Measurements from ENCODE around the gene PLAAT2. TPM values are rescaled to one million over a fixed set of nuclear protein-coding genes. Genes with fewer than 3 reads are reported as not detected.
A peak's percentile ranks its signal among the peaks of the same experiment; 100 is the strongest.
"Not testable (repeated sequence)": the region's sequence is repeated elsewhere in the genome, so short reads cannot be mapped to it uniquely, and the experiment has no call there.

Gene PLAAT2
- total RNA-seq, 1 experiment from 2014 or later, result 0.52 TPM

GRCh38 chr11:63530021-63530420, 33.2 kb downstream of the PLAAT2 start:
- Histone ChIP-seq H3K9ac (ENCODE audit: extremely low read depth, insufficient read length, low read length) (peak overlapping the region; percentile 0), H3K27ac (ENCODE audit: insufficient read length, low read depth, low read length) (peak overlapping the region; percentile 88), H4K8ac (replicated peaks; ENCODE audit: insufficient read length, low read depth, low read length) (no peak overlapping the region), H3K79me1 (ENCODE audit: insufficient read depth, low read depth, low read length, poor library complexity, severe bottlenecking) (no peaks in the 10 kb centered on the region), H3K4ac (ENCODE audit: low read depth, low read length) (no peak overlapping the region; the same call in 1 of the 2 replicates), H4K91ac (ENCODE audit: insufficient read length, low read depth, low read length) (no peak overlapping the region), H2AFZ (ENCODE audit: low read length) (no peak overlapping the region), H3K4me2 (ENCODE audit: insufficient read depth, insufficient read length, low read length) (no peak overlapping the region), H2AK5ac (ENCODE audit: insufficient read length, low read length) (no peak overlapping the region), H3K79me2 (ENCODE audit: insufficient read depth, low read length) (no peaks in the 10 kb centered on the region), H2BK20ac (ENCODE audit: low read depth, low read length, poor library complexity, severe bottlenecking) (peak overlapping the region; percentile 97), H2BK15ac (ENCODE audit: low read depth, low read length) (no peak overlapping the region), H3K14ac (ENCODE audit: insufficient read depth, low read length) (peak overlapping the region; percentile 38; the same call in 1 of the 2 replicates), H3K56ac (ENCODE audit: insufficient read length, low read depth, low read length) (peak overlapping the region; percentile 47), H2BK120ac (ENCODE audit: low read depth, low read length, poor library complexity, severe bottlenecking) (peak overlapping the region; percentile 50), H4K5ac (ENCODE audit: insufficient read length, low read depth, low read length) (no peak overlapping the region), H3K23ac (ENCODE audit: insufficient read length, low read depth, low read length) (no peak overlapping the region), H3K18ac (ENCODE audit: insufficient read length, low read depth, low read length) (peak overlapping the region; percentile 8), H3T11ph (ENCODE audit: low read length) (no peak overlapping the region), H3K9me3 (ENCODE audit: control insufficient read depth, low read depth, low read length) (no peaks in the 10 kb centered on the region), H4K20me1 (ENCODE audit: control insufficient read depth, insufficient read depth, insufficient read length) (no peaks in the 10 kb centered on the region), H2BK12ac (ENCODE audit: insufficient read length, low read depth, low read length) (no peak overlapping the region), H2BK5ac (ENCODE audit: insufficient read length, low read length) (no peak overlapping the region), H3K23me2 (ENCODE audit: insufficient read length, low read depth, low read length, poor library complexity, severe bottlenecking) (no peaks in the 10 kb centered on the region), H3K4me1 (ENCODE audit: insufficient read depth, low read length) (peaks cover 15% of the 10 kb centered on the region; the same call in 1 of the 2 replicates), H3K27me3 (ENCODE audit: insufficient read depth, low read length) (no peaks in the 10 kb centered on the region)
- no peak for TF ChIP-seq CTCF (conservative IDR thresholded peaks at IDR 0.05)
- H3K9me3 Mint-ChIP-seq, result peaks cover 16 to 18% of the 10 kb centered on the region in 2 experiments
- H3K27me3 Mint-ChIP-seq (ENCODE audit: low read depth), result no peaks in the 10 kb centered on the region
- H3K4me3 Mint-ChIP-seq, result peak overlapping the region; percentile 19 to 50; a peak in 3 of 5 replicates
- no CpG with 5 or more reads among the region's 2 CpGs for WGBS (ENCODE audit: extremely low coverage, insufficient read length, low lambda C conversion rate)
- H3K4me1 Mint-ChIP-seq, result peaks cover 60 to 64% of the 10 kb centered on the region in 2 experiments
- DNase-seq, result peak; percentile 43
- H3K36me3 Mint-ChIP-seq (ENCODE audit: insufficient read depth in 1 of 3, low read depth in 3 of 3), result peaks cover 3 to 10% (median 6%) of the 10 kb centered on the region in 3 experiments
- H3K27ac Mint-ChIP-seq, result peak overlapping the region; percentile 95 to 98 (median 97)

- H3K79me2 ChIP-seq (ENCODE audit: insufficient read depth, low read length); H3K4ac ChIP-seq (ENCODE audit: low read depth, low read length); H4K91ac ChIP-seq (ENCODE audit: insufficient read length, low read depth, low read length); H3K79me1 ChIP-seq (ENCODE audit: insufficient read depth, low read depth, low read length, poor library complexity, severe bottlenecking); H3K56ac ChIP-seq (ENCODE audit: insufficient read length, low read depth, low read length); H2BK5ac ChIP-seq (ENCODE audit: insufficient read length, low read length); H4K20me1 ChIP-seq (ENCODE audit: control insufficient read depth, insufficient read depth, insufficient read length); H2AFZ ChIP-seq (ENCODE audit: low read length); H2AK5ac ChIP-seq (ENCODE audit: insufficient read length, low read length); H4K5ac ChIP-seq (ENCODE audit: insufficient read length, low read depth, low read length); H3K23ac ChIP-seq (ENCODE audit: insufficient read length, low read depth, low read length); H3K23me2 ChIP-seq (ENCODE audit: insufficient read length, low read depth, low read length, poor library complexity, severe bottlenecking); H3K27me3 Mint-ChIP-seq (ENCODE audit: low read depth); H3T11ph ChIP-seq (ENCODE audit: low read length); H2BK15ac ChIP-seq (ENCODE audit: low read depth, low read length); H3K9ac ChIP-seq (ENCODE audit: extremely low read depth, insufficient read length, low read length); H3K4me2 ChIP-seq (ENCODE audit: insufficient read depth, insufficient read length, low read length); H3K9me3 ChIP-seq (ENCODE audit: control insufficient read depth, low read depth, low read length); H3K27me3 ChIP-seq (ENCODE audit: insufficient read depth, low read length); H4K8ac ChIP-seq (replicated peaks; ENCODE audit: insufficient read length, low read depth, low read length); H3K14ac ChIP-seq (ENCODE audit: insufficient read depth, low read length); H2BK12ac ChIP-seq (ENCODE audit: insufficient read length, low read depth, low read length): not testable (repeated sequence)
- Histone ChIP-seq H3K27ac (ENCODE audit: insufficient read length, low read depth, low read length) (peak overlapping the region; percentile 88), H2BK120ac (ENCODE audit: low read depth, low read length, poor library complexity, severe bottlenecking) (peak overlapping the region; percentile 50), H3K4me1 (ENCODE audit: insufficient read depth, low read length) (peaks cover 15% of the 10 kb centered on the region; the same call in 1 of the 2 replicates), H2BK20ac (ENCODE audit: low read depth, low read length, poor library complexity, severe bottlenecking) (peak overlapping the region; percentile 97), H3K18ac (ENCODE audit: insufficient read length, low read depth, low read length) (peak overlapping the region; percentile 85)
- peak overlapping the region; percentile 95 to 98 (median 97) for H3K27ac Mint-ChIP-seq
- peak; percentile 76 for DNase-seq
- peaks cover 19 to 24% of the 10 kb centered on the region in 2 experiments for H3K9me3 Mint-ChIP-seq
- H3K4me1 Mint-ChIP-seq, result peaks cover 59 to 61% of the 10 kb centered on the region in 2 experiments
- H3K4me3 Mint-ChIP-seq, result peak overlapping the region; percentile 47 to 50; a peak in 4 of 5 replicates
- no CpG with 5 or more reads among the region's 6 CpGs for WGBS (ENCODE audit: extremely low coverage, insufficient read length, low lambda C conversion rate)
- peaks cover 6 to 16% (median 10%) of the 10 kb centered on the region in 3 experiments for H3K36me3 Mint-ChIP-seq (ENCODE audit: insufficient read depth in 1 of 3, low read depth in 3 of 3)
These were observed 33.8 kb downstream of the PLAAT2 start for GRCh38 chr11:63529373-63529772.
